Activated T-helper 17 cell treated with anti-CD3 and anti-CD28 coated beads, Interleukin-2, amount 50 U/mL, for 72 hours (primary cell): ENCODE data around the gene AGBL3. TPM values are rescaled to one million over a fixed set of nuclear protein-coding genes. Genes with fewer than 3 reads are reported as not detected.
A peak's percentile ranks its signal among the peaks of the same experiment; 100 is the strongest.

ENCODE experiments used
- ATAC-seq: fragments of 150-1000 bp; cut with Tn5 transposase; replicated peaks from 2 replicates; pipeline ENCODE4 v1.10.0; 2021; ENCODE audit warnings: mild to moderate bottlenecking, moderate library complexity
- H3K27ac Mint-ChIP-seq: one replicate; pipeline ENCODE4 v1.8.0; 2022; ENCODE audit warnings: mixed read lengths
- H3K27me3 Mint-ChIP-seq: one replicate; pipeline ENCODE4 v1.8.0; 2022; ENCODE audit warnings: mixed read lengths
- H3K36me3 Mint-ChIP-seq: one replicate; pipeline ENCODE4 v1.8.0; 2022; ENCODE audit warnings: low read depth, mild to moderate bottlenecking, mixed read lengths
- H3K4me1 Mint-ChIP-seq: one replicate; pipeline ENCODE4 v1.8.0; 2022; ENCODE audit warnings: mixed read lengths
- H3K4me3 Mint-ChIP-seq: one replicate; pipeline ENCODE4 v1.8.0; 2022; ENCODE audit warnings: mild to moderate bottlenecking, mixed read lengths
- H3K9me3 Mint-ChIP-seq: one replicate; pipeline ENCODE4 v1.8.0; 2022; ENCODE audit warnings: mixed read lengths
- total RNA-seq, 2 donors: library from RNA; stranded (reverse); gene quantifications; one replicate each; pipeline ENCODE4 v1.2.3, GENCODE V29; 2022

AGBL3 gene
- total RNA-seq, 2 donors from 2014 or later, result 1.8 to 2.3 TPM

DNA sequence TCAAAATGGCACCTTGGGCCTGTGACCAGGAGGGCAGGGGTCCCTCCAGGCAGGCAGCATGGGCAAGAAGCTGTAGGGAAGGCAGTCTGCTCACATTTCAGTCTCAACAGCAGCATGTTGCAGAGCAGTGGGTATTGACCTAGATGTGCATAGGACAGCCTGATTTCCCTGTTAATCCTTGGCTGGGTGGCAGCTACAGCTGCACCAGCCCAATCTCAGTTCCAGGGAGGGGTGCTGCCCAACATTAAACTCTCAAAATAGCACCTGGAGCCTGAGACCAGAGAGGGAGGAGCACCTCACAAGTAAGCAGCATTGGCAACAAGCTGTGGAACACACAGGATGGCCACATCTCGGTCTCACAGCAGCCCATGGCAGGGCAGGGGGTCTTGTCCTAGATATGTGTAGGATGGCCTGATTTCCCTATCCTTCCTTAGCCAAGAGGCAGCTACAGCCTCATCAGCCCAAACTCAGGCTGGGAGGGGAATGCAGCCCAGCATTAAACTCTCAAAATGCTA is 171.9 kb downstream of the AGBL3 start:
- Mint-ChIP-seq H3K9me3 (peaks cover 17% of the 10 kb centered on the region), H3K4me1 (peaks cover 33% of the 10 kb centered on the region), H3K27me3 (no peaks in the 10 kb centered on the region), H3K36me3 (peaks cover 77% of the 10 kb centered on the region), H3K27ac (peak overlapping the region; percentile 91), H3K4me3 (no peak overlapping the region)
- no peak for ATAC-seq

- H3K27me3 Mint-ChIP-seq, result no peaks in the 10 kb centered on the region
- H3K4me1 Mint-ChIP-seq, result peaks cover 32% of the 10 kb centered on the region
- ATAC-seq, result no peak
- H3K4me3 Mint-ChIP-seq, result no peak overlapping the region
- peaks cover 17% of the 10 kb centered on the region for H3K9me3 Mint-ChIP-seq
- H3K36me3 Mint-ChIP-seq, result peaks cover 71% of the 10 kb centered on the region
- peak overlapping the region; percentile 91 for H3K27ac Mint-ChIP-seq
These were observed 172.6 kb downstream of the AGBL3 start for GRCh38 chr7:135158874-135159273.

- Mint-ChIP-seq H3K4me1 (peaks cover 30% of the 10 kb centered on the region), H3K4me3 (peak overlapping the region; percentile 67)
These were observed 173.2 kb downstream of the AGBL3 start for GRCh38 chr7:135159359-135160085.

DNA sequence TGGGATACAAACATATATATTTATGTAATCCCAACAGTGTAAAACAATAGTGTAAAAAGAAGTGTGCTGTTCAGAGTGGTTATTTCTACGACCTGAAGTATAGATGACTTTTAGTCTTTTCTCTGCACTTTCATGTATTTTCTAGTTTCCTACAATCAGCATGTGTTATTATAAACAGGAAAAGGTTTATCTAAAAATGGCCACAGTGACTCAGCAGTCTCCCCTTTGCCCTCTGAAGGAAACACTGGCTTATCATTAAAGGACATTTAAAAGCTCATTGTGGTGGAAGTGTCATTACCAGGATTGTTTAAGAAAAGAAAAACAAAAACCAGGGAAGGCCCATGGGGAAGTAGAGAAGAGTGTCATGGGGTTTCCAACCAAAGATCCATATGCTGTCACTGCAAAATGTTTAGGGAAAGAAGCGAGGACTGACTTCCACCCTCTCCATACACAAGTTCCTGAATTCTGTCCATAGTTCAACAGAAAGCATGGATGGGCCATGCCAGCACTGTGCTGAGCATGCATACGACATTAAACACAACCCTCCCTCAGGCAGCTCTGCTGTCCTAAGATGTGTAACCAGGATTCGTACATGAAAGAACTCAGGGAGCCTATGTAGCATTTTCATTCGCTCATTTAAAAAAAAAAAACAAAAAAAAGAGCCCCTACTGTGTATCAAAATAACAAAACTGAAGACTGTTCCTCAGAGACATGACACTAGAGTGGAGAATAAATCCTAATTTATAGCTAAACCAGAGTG is 174.0 kb downstream of the AGBL3 start:
- peak overlapping the region; percentile 91 for H3K27ac Mint-ChIP-seq
- H3K4me1 Mint-ChIP-seq, result peaks cover 25% of the 10 kb centered on the region
- H3K9me3 Mint-ChIP-seq, result peaks cover 17% of the 10 kb centered on the region
- ATAC-seq, result peak; percentile 73
- H3K27me3 Mint-ChIP-seq, result no peaks in the 10 kb centered on the region
- peaks cover 73% of the 10 kb centered on the region for H3K36me3 Mint-ChIP-seq
- H3K4me3 Mint-ChIP-seq, result peak overlapping the region; percentile 67

More at GRCh38 chr7:135159359-135160085, 173.2 kb downstream of the AGBL3 start:
- Mint-ChIP-seq H3K9me3 (peaks cover 17% of the 10 kb centered on the region), H3K27ac (peak overlapping the region; percentile 91), H3K36me3 (peaks cover 71% of the 10 kb centered on the region), H3K27me3 (no peaks in the 10 kb centered on the region)
- ATAC-seq, result peak; percentile 62

- no peak for ATAC-seq
- peaks cover 16% of the 10 kb centered on the region for H3K9me3 Mint-ChIP-seq
- H3K27ac Mint-ChIP-seq, result peak overlapping the region; percentile 91
- peaks cover 25% of the 10 kb centered on the region for H3K4me1 Mint-ChIP-seq
- peaks cover 77% of the 10 kb centered on the region for H3K36me3 Mint-ChIP-seq
- H3K27me3 Mint-ChIP-seq, result no peaks in the 10 kb centered on the region
- peak overlapping the region; percentile 67 for H3K4me3 Mint-ChIP-seq
These were observed 174.7 kb downstream of the AGBL3 start for GRCh38 chr7:135160858-135161653.

- Mint-ChIP-seq H3K36me3 (peaks cover 77% of the 10 kb centered on the region), H3K9me3 (peaks cover 10% of the 10 kb centered on the region), H3K4me3 (no peak overlapping the region), H3K27ac (peak overlapping the region; percentile 91), H3K27me3 (no peaks in the 10 kb centered on the region), H3K4me1 (peaks cover 25% of the 10 kb centered on the region)
- no peak for ATAC-seq
These were observed 175.4 kb downstream of the AGBL3 start for GRCh38 chr7:135161669-135162068.

DNA sequence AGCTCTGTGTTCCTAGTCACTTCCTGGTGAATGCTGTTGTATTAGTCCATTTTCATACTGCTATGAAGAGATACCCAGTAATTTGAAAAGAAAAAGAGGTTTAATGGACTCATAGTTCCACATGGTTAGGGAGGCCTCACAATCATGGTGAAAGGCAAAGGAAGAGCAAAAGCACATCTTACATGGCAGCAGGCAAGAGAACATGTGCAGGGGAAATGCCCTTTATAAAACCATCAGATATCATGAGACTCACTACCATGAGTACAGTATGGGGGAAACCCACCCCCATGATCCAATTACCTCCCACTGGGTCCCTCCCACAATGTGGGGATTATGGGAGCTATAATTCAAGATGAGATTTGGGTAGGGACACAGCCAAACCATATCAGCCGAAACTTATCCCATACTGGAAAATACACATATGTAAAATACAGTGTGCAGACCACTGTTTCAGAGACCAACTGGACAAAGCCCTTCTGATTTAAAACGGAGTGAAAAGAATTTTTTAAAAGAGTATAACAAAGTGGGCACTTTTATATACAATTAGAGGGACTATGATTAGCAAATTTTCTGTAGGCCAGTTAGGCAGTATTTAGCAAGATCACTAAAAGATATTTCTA is 176.2 kb downstream of the AGBL3 start:
- peaks cover 78% of the 10 kb centered on the region for H3K36me3 Mint-ChIP-seq
- H3K27me3 Mint-ChIP-seq, result no peaks in the 10 kb centered on the region
- H3K4me1 Mint-ChIP-seq, result peaks cover 25% of the 10 kb centered on the region
- no peak for ATAC-seq
- H3K9me3 Mint-ChIP-seq, result peaks cover 5% of the 10 kb centered on the region
- no peak overlapping the region for H3K4me3 Mint-ChIP-seq
- H3K27ac Mint-ChIP-seq, result peak overlapping the region; percentile 91

- Mint-ChIP-seq H3K9me3 (peaks cover 5% of the 10 kb centered on the region), H3K4me3 (no peak overlapping the region), H3K4me1 (peaks cover 16% of the 10 kb centered on the region), H3K27ac (peak overlapping the region; percentile 54), H3K36me3 (peaks cover 91% of the 10 kb centered on the region), H3K27me3 (no peaks in the 10 kb centered on the region)
- ATAC-seq, result no peak
These were observed 178.2 kb downstream of the AGBL3 start for GRCh38 chr7:135164357-135165061.

- Mint-ChIP-seq H3K36me3 (peaks cover 84% of the 10 kb centered on the region), H3K4me1 (peaks cover 8% of the 10 kb centered on the region), H3K4me3 (no peak overlapping the region), H3K9me3 (no peaks in the 10 kb centered on the region), H3K27ac (peak overlapping the region; percentile 41), H3K27me3 (no peaks in the 10 kb centered on the region)
- no peak for ATAC-seq
These were observed 179.6 kb downstream of the AGBL3 start for GRCh38 chr7:135165862-135166261.

DNA sequence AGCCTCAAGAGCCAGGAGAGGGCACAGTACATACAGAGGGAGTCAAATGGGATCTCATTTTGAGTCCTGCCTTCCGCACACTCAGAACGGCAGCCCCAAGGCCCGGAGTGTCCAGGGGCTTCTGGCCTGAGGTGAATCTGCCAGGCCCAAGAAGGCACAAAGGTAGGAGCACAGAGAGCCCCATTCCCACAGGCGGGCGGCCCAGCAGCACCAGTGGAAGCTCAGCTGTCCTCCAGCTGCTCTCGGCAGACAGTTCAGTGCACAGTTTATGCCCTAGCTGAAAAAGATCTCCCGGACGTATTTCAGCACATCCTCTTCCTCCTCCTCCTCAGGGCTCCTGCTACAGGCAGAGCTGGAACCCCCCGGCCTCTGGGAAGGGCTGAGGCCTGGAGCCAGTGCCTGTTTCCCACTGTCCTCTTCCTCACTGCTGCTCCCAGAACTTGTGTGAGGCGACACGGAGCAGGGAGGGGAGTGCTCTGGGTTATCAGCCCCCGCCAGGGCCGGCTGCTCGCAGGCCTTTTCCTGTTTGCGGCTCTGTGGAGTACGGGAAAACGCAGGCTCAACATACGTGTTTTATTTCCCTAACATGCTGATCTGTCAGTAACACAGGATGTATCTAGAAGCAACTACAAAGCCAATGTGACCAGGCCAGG is 180.2 kb downstream of the AGBL3 start:
- Mint-ChIP-seq H3K36me3 (peaks cover 78% of the 10 kb centered on the region), H3K27ac (peak overlapping the region; percentile 99), H3K4me3 (peak overlapping the region; percentile 95), H3K27me3 (no peaks in the 10 kb centered on the region), H3K4me1 (peaks cover 8% of the 10 kb centered on the region), H3K9me3 (no peaks in the 10 kb centered on the region)
- ATAC-seq, result no peak

GRCh38 chr7:135167365-135167917 is 181.1 kb downstream of the AGBL3 start:
- no peaks in the 10 kb centered on the region for H3K9me3 Mint-ChIP-seq
- peaks cover 8% of the 10 kb centered on the region for H3K4me1 Mint-ChIP-seq
- peak overlapping the region; percentile 95 for H3K4me3 Mint-ChIP-seq
- peak overlapping the region; percentile 99 for H3K27ac Mint-ChIP-seq
- no peaks in the 10 kb centered on the region for H3K27me3 Mint-ChIP-seq
- peaks cover 68% of the 10 kb centered on the region for H3K36me3 Mint-ChIP-seq
- ATAC-seq, result no peak

DNA sequence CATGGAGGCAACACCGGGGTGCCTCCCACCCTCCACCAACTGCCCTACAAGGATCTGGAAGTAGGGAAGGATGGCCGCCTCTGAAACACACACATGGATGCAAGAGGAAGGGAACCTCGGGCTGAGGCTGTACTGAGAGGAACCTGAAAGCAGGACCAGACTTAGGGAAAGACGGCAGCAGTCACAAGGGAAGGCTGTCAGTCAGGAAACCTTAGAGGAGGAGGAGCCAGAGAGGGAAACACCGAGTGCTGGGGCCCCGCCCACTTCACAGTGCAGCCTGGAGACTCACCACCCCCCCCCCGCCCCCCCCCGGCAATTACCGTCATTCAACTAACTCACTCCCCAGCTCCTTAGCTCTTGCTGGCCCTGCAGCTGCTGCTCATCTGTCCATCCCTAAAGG is 181.7 kb downstream of the AGBL3 start:
- Mint-ChIP-seq H3K4me3 (peak overlapping the region; percentile 95), H3K27ac (peak overlapping the region; percentile 99), H3K27me3 (no peaks in the 10 kb centered on the region), H3K9me3 (no peaks in the 10 kb centered on the region), H3K4me1 (peaks cover 8% of the 10 kb centered on the region), H3K36me3 (peaks cover 63% of the 10 kb centered on the region)
- ATAC-seq, result no peak
